ENCODE data around the gene ECI2.
"Not testable (repeated sequence)": the region's sequence is repeated elsewhere in the genome, so short reads cannot be mapped to it uniquely, and the experiment has no call there.

The ECI2 gene

GRCh38 chr6:4124351-4124750, 11.0 kb downstream of the ECI2 start:
- Histone ChIP-seq H3K27me3 (ENCODE audit: control insufficient read depth in 1 of 2, insufficient read depth in 2 of 2, low read length in 2 of 2) (no peaks in the 10 kb centered on the region), H3K4me3 (ENCODE audit: low read length in 2 of 2) (no peak overlapping the region), H3K9ac (ENCODE audit: low read length in 2 of 2) (no peak overlapping the region), H3K36me3 (ENCODE audit: control insufficient read depth in 2 of 2, insufficient read depth in 2 of 2, low read length in 2 of 2) (peaks cover 57 to 58% of the 10 kb centered on the region in 2 donors), H3K4me1 (ENCODE audit: control insufficient read depth, insufficient read depth, low read length) (no peaks in the 10 kb centered on the region), H3K27ac (ENCODE audit: low read length) (no peak overlapping the region), H3K9me3 (ENCODE audit: control insufficient read depth in 2 of 2, low read length in 2 of 2) (no peaks in the 10 kb centered on the region)

- Histone ChIP-seq H3K36me3 (ENCODE audit: control insufficient read depth in 2 of 2, insufficient read depth in 2 of 2, low read length in 2 of 2) (peaks cover 34 to 40% of the 10 kb centered on the region in 2 donors), H3K27ac (ENCODE audit: low read length) (no peak overlapping the region), H3K9ac (ENCODE audit: low read length in 2 of 2) (no peak overlapping the region), H3K4me3 (ENCODE audit: low read length in 2 of 2) (no peak overlapping the region), H3K4me1 (ENCODE audit: control insufficient read depth, insufficient read depth, low read length) (no peaks in the 10 kb centered on the region), H3K27me3 (ENCODE audit: control insufficient read depth in 1 of 2, insufficient read depth in 2 of 2, low read length in 2 of 2) (no peaks in the 10 kb centered on the region), H3K9me3 (ENCODE audit: control insufficient read depth in 2 of 2, low read length in 2 of 2) (no peaks in the 10 kb centered on the region)
Observed at GRCh38 chr6:4115741-4116140, 19.6 kb downstream of the ECI2 start.

- Histone ChIP-seq H3K9me3 (ENCODE audit: control insufficient read depth in 2 of 2, low read length in 2 of 2) (no peaks in the 10 kb centered on the region), H3K27ac (ENCODE audit: low read length) (no peak overlapping the region), H3K27me3 (ENCODE audit: control insufficient read depth in 1 of 2, insufficient read depth in 2 of 2, low read length in 2 of 2) (no peaks in the 10 kb centered on the region), H3K4me1 (ENCODE audit: control insufficient read depth, insufficient read depth, low read length) (no peaks in the 10 kb centered on the region), H3K36me3 (ENCODE audit: control insufficient read depth in 2 of 2, insufficient read depth in 2 of 2, low read length in 2 of 2) (peaks cover 27 to 30% of the 10 kb centered on the region in 2 donors), H3K4me3 (ENCODE audit: low read length in 2 of 2) (no peak overlapping the region), H3K9ac (ENCODE audit: low read length in 2 of 2) (no peak overlapping the region)
Observed at GRCh38 chr6:4114123-4114522, 21.3 kb downstream of the ECI2 start.

- Histone ChIP-seq H3K9me3 (ENCODE audit: control insufficient read depth in 2 of 2, low read length in 2 of 2) (no peaks in the 10 kb centered on the region), H3K27ac (ENCODE audit: low read length) (no peak overlapping the region), H3K9ac (ENCODE audit: low read length in 2 of 2) (no peak overlapping the region), H3K27me3 (ENCODE audit: control insufficient read depth in 1 of 2, insufficient read depth in 2 of 2, low read length in 2 of 2) (no peaks in the 10 kb centered on the region), H3K4me1 (ENCODE audit: control insufficient read depth, insufficient read depth, low read length) (no peaks in the 10 kb centered on the region), H3K36me3 (ENCODE audit: control insufficient read depth in 2 of 2, insufficient read depth in 2 of 2, low read length in 2 of 2) (peaks cover 22 to 26% of the 10 kb centered on the region in 2 donors), H3K4me3 (ENCODE audit: low read length in 2 of 2) (no peak overlapping the region)
Observed at GRCh38 chr6:4113649-4114048, 21.7 kb downstream of the ECI2 start.

GRCh38 chr6:4112366-4112765, 23.0 kb downstream of the ECI2 start:
- Histone ChIP-seq H3K4me3 (ENCODE audit: low read length in 2 of 2) (no peak overlapping the region), H3K4me1 (ENCODE audit: control insufficient read depth, insufficient read depth, low read length) (no peaks in the 10 kb centered on the region), H3K27me3 (ENCODE audit: control insufficient read depth in 1 of 2, insufficient read depth in 2 of 2, low read length in 2 of 2) (no peaks in the 10 kb centered on the region), H3K9me3 (ENCODE audit: control insufficient read depth in 2 of 2, low read length in 2 of 2) (no peaks in the 10 kb centered on the region), H3K27ac (ENCODE audit: low read length) (no peak overlapping the region), H3K9ac (ENCODE audit: low read length in 2 of 2) (no peak overlapping the region), H3K36me3 (ENCODE audit: control insufficient read depth in 2 of 2, insufficient read depth in 2 of 2, low read length in 2 of 2) (peaks cover 14 to 18% of the 10 kb centered on the region in 2 donors)

- not testable (repeated sequence) for H3K36me3 ChIP-seq (ENCODE audit: control insufficient read depth in 2 of 2, insufficient read depth in 2 of 2, low read length in 2 of 2); H3K4me1 ChIP-seq (ENCODE audit: control insufficient read depth, insufficient read depth, low read length); H3K9me3 ChIP-seq (ENCODE audit: control insufficient read depth in 2 of 2, low read length in 2 of 2); H3K9ac ChIP-seq (ENCODE audit: low read length in 2 of 2); H3K27ac ChIP-seq (ENCODE audit: low read length); H3K27me3 ChIP-seq (ENCODE audit: control insufficient read depth in 1 of 2, insufficient read depth in 2 of 2, low read length in 2 of 2); H3K4me3 ChIP-seq (ENCODE audit: low read length in 2 of 2)
Observed at GRCh38 chr6:4109363-4109815, 26.0 kb downstream of the ECI2 start.

- H3K27ac ChIP-seq (ENCODE audit: low read length) = no peak overlapping the region
- H3K36me3 ChIP-seq (ENCODE audit: control insufficient read depth in 2 of 2, insufficient read depth in 2 of 2, low read length in 2 of 2) = no peaks in the 10 kb centered on the region
- no peak overlapping the region for H3K9ac ChIP-seq (ENCODE audit: low read length in 2 of 2)
- H3K4me3 ChIP-seq (ENCODE audit: low read length in 2 of 2) = no peak overlapping the region
- H3K27me3 ChIP-seq (ENCODE audit: control insufficient read depth in 1 of 2, insufficient read depth in 2 of 2, low read length in 2 of 2) = no peaks in the 10 kb centered on the region
- H3K9me3 ChIP-seq (ENCODE audit: control insufficient read depth in 2 of 2, low read length in 2 of 2) = no peaks in the 10 kb centered on the region
- no peaks in the 10 kb centered on the region for H3K4me1 ChIP-seq (ENCODE audit: control insufficient read depth, insufficient read depth, low read length)
Observed at GRCh38 chr6:4108561-4109093, 26.7 kb downstream of the ECI2 start.

GRCh38 chr6:4107873-4108272, 27.5 kb downstream of the ECI2 start:
- Histone ChIP-seq H3K27ac (ENCODE audit: low read length) (no peak overlapping the region), H3K4me3 (ENCODE audit: low read length in 2 of 2) (no peak overlapping the region), H3K36me3 (ENCODE audit: control insufficient read depth in 2 of 2, insufficient read depth in 2 of 2, low read length in 2 of 2) (no peaks in the 10 kb centered on the region), H3K27me3 (ENCODE audit: control insufficient read depth in 1 of 2, insufficient read depth in 2 of 2, low read length in 2 of 2) (no peaks in the 10 kb centered on the region), H3K4me1 (ENCODE audit: control insufficient read depth, insufficient read depth, low read length) (no peaks in the 10 kb centered on the region), H3K9me3 (ENCODE audit: control insufficient read depth in 2 of 2, low read length in 2 of 2) (no peaks in the 10 kb centered on the region), H3K9ac (ENCODE audit: low read length in 2 of 2) (no peak overlapping the region)

GRCh38 chr6:4105980-4106536, 29.3 kb downstream of the ECI2 start:
- no peaks in the 10 kb centered on the region for H3K9me3 ChIP-seq (ENCODE audit: control insufficient read depth in 2 of 2, low read length in 2 of 2)
- H3K27ac ChIP-seq (ENCODE audit: low read length) = no peak overlapping the region
- H3K4me1 ChIP-seq (ENCODE audit: control insufficient read depth, insufficient read depth, low read length) = no peaks in the 10 kb centered on the region
- no peak overlapping the region for H3K9ac ChIP-seq (ENCODE audit: low read length in 2 of 2)
- no peaks in the 10 kb centered on the region for H3K27me3 ChIP-seq (ENCODE audit: control insufficient read depth in 1 of 2, insufficient read depth in 2 of 2, low read length in 2 of 2)
- H3K36me3 ChIP-seq (ENCODE audit: control insufficient read depth in 2 of 2, insufficient read depth in 2 of 2, low read length in 2 of 2) = no peaks in the 10 kb centered on the region
- H3K4me3 ChIP-seq (ENCODE audit: low read length in 2 of 2) = no peak overlapping the region

- Histone ChIP-seq H3K27ac (ENCODE audit: low read length) (no peak overlapping the region), H3K4me1 (ENCODE audit: control insufficient read depth, insufficient read depth, low read length) (no peaks in the 10 kb centered on the region), H3K9me3 (ENCODE audit: control insufficient read depth in 2 of 2, low read length in 2 of 2) (no peaks in the 10 kb centered on the region), H3K36me3 (ENCODE audit: control insufficient read depth in 2 of 2, insufficient read depth in 2 of 2, low read length in 2 of 2) (no peaks in the 10 kb centered on the region), H3K27me3 (ENCODE audit: control insufficient read depth in 1 of 2, insufficient read depth in 2 of 2, low read length in 2 of 2) (no peaks in the 10 kb centered on the region), H3K9ac (ENCODE audit: low read length in 2 of 2) (no peak overlapping the region), H3K4me3 (ENCODE audit: low read length in 2 of 2) (no peak overlapping the region)
Observed at GRCh38 chr6:4103929-4104328, 31.4 kb downstream of the ECI2 start.

- H3K4me3 ChIP-seq (ENCODE audit: low read length in 2 of 2) = no peak overlapping the region
- no peaks in the 10 kb centered on the region for H3K27me3 ChIP-seq (ENCODE audit: control insufficient read depth in 1 of 2, insufficient read depth in 2 of 2, low read length in 2 of 2)
- H3K36me3 ChIP-seq (ENCODE audit: control insufficient read depth in 2 of 2, insufficient read depth in 2 of 2, low read length in 2 of 2) = no peaks in the 10 kb centered on the region
- H3K9me3 ChIP-seq (ENCODE audit: control insufficient read depth in 2 of 2, low read length in 2 of 2) = no peaks in the 10 kb centered on the region
- no peaks in the 10 kb centered on the region for H3K4me1 ChIP-seq (ENCODE audit: control insufficient read depth, insufficient read depth, low read length)
- H3K27ac ChIP-seq (ENCODE audit: low read length) = no peak overlapping the region
- no peak overlapping the region for H3K9ac ChIP-seq (ENCODE audit: low read length in 2 of 2)
Observed at GRCh38 chr6:4102687-4103244, 32.6 kb downstream of the ECI2 start.
